SK-N-SH (cell line): Measurements from ENCODE around the gene HAGHL. TPM values are rescaled to one million over a fixed set of nuclear protein-coding genes. Genes with fewer than 3 reads are reported as not detected.

Source experiments
- CTCF ChIA-PET: fragments of 300-600, 350-600 bp; formaldehyde crosslinking; extraction: SDS; loops from one replicate; lab custom pipeline; 2021; lab: Yijun Ruan, JAX
- POLR2A ChIA-PET: fragments of 350-600 bp; sonication (Branson Sonifier 250); formaldehyde crosslinking; extraction: SDS; loops from one replicate; lab custom pipeline; 2020; ENCODE audit warnings: antibody characterized with exemption, inconsistent platforms; lab: Yijun Ruan, JAX
- DNase-seq: peaks from one replicate; pipeline ENCODE4 v3.0.0; 2012
- H2AFZ ChIP-seq: fragments of 200-600 bp; sonication (generic); 2 replicates; pipeline ENCODE4 v1.8.1; 2016; ENCODE audit warnings: antibody characterized with exemption, mild to moderate bottlenecking, low read depth
- H3F3A ChIP-seq: fragments of 200-600 bp; sonication (generic); replicated peaks from 2 replicates; pipeline ENCODE3; 2016; ENCODE audit warnings: antibody characterized with exemption, mild to moderate bottlenecking; ENCODE audit not compliant: insufficient read depth
- H3K27ac ChIP-seq, 2 experiments: fragments of 200-500 bp in 1 of 2; fragments of 200-600 bp in 1 of 2; sonication (Bioruptor generic) in 1 of 2; sonication (generic), shearing (Covaris generic) in 1 of 2; 2 replicates each; pipeline versions ENCODE4 v1.5.1 to v1.6.1; 2014 to 2016; ENCODE audit warnings: low read depth in 2 of 2, inconsistent platforms in 1 of 2, low read length in 1 of 2, mild to moderate bottlenecking in 1 of 2, mixed read lengths in 1 of 2
- H3K27me3 ChIP-seq: fragments of 200-600 bp; sonication (generic), shearing (Covaris generic); 2 replicates; pipeline ENCODE4 v1.6.1; 2016; ENCODE audit warnings: mixed run types; ENCODE audit not compliant: insufficient read depth
- H3K36me3 ChIP-seq, 2 experiments: fragments of 200-500 bp in 1 of 2; fragments of 200-600 bp in 1 of 2; sonication (Bioruptor generic) in 1 of 2; sonication (generic) in 1 of 2; replicated peaks in 1 of 2; 2 replicates each; pipeline versions ENCODE3 to v1.5.1; 2014 to 2016; ENCODE audit warnings: low read length in 1 of 2, mild to moderate bottlenecking in 1 of 2; ENCODE audit not compliant: insufficient read depth in 2 of 2, control insufficient read depth in 1 of 2
- H3K4me1 ChIP-seq, 2 experiments: fragments of 200-500 bp in 1 of 2; fragments of 200-600 bp in 1 of 2; sonication (Bioruptor generic) in 1 of 2; sonication (generic), shearing (Covaris generic) in 1 of 2; 2 replicates each; pipeline versions ENCODE4 v1.5.1 to v1.6.1; 2014 to 2016; ENCODE audit warnings: low read depth in 1 of 2, low read length in 1 of 2, mixed run types in 1 of 2; ENCODE audit not compliant: insufficient read depth in 2 of 2, control insufficient read depth in 1 of 2
- H3K4me2 ChIP-seq: fragments of 200-600 bp; sonication (generic), shearing (Covaris generic); 2 replicates; pipeline ENCODE4 v1.6.1; 2017; ENCODE audit warnings: mixed run types
- H3K4me3 ChIP-seq, 2 experiments: fragments of 200-500 bp in 1 of 2; fragments of 200-600 bp in 1 of 2; sonication (Bioruptor generic) in 1 of 2; sonication (generic), shearing (Covaris generic) in 1 of 2; 2 replicates each; pipeline versions ENCODE4 v1.5.1 to v1.8.1; 2014 to 2016; ENCODE audit warnings: low read depth in 2 of 2, inconsistent platforms in 1 of 2, low read length in 1 of 2, mild to moderate bottlenecking in 1 of 2, mixed read lengths in 1 of 2, moderate library complexity in 1 of 2
- H3K79me2 ChIP-seq: fragments of 200-600 bp; sonication (generic); 2 replicates; pipeline ENCODE4 v1.8.1; 2017; ENCODE audit warnings: mild to moderate bottlenecking; ENCODE audit not compliant: insufficient read depth
- H3K9ac ChIP-seq: fragments of 200-600 bp; sonication (generic); 2 replicates; pipeline ENCODE4 v1.6.1; 2017; ENCODE audit warnings: mixed run types
- H3K9me2 ChIP-seq: fragments of 200-600 bp; sonication (generic); 2 replicates; pipeline ENCODE4 v1.6.1; 2017; ENCODE audit warnings: mixed run types
- H3K9me3 ChIP-seq: fragments of 200-600 bp; sonication (generic); 2 replicates; pipeline ENCODE4 v1.6.1; 2017; ENCODE audit warnings: mixed run types, mild to moderate bottlenecking, moderate library complexity
- H4K20me1 ChIP-seq: fragments of 200-600 bp; sonication (generic); 2 replicates; pipeline ENCODE4 v1.6.1; 2017; ENCODE audit warnings: mild to moderate bottlenecking, mixed run types; ENCODE audit not compliant: insufficient read depth
- CHD2 ChIP-seq: fragments of 150-350 bp; IDR thresholded peaks from 2 replicates; pipeline ENCODE4 v1.6.1; 2018; ENCODE audit warnings: low read length; ENCODE audit not compliant: partially characterized antibody
- EP300 ChIP-seq, 2 experiments: IDR thresholded peaks; 2 replicates each; pipeline versions ENCODE4 v1.4.0 to v1.6.1; 2012; ENCODE audit warnings: borderline replicate concordance in 1 of 2, low read depth in 1 of 2, low read length in 1 of 2
- EZH2phosphoT487 ChIP-seq: fragments of 200-600 bp; sonication (generic); IDR thresholded peaks from 2 replicates; pipeline ENCODE4 v1.6.1; 2017; ENCODE audit warnings: low read depth, mixed run types, mild to moderate bottlenecking, antibody characterized with exemption, moderate library complexity, borderline replicate concordance
- FOXJ3 ChIP-seq: sonication (generic); formaldehyde crosslinking; IDR thresholded peaks from 2 replicates; pipeline ENCODE4 v1.5.1; 2020; ENCODE audit warnings: mild to moderate bottlenecking, missing genetic modification reagents
- GABPA ChIP-seq: IDR thresholded peaks from 2 replicates; pipeline ENCODE4 v1.4.0; 2012; ENCODE audit warnings: low read depth, mild to moderate bottlenecking
- GATA2 ChIP-seq: sonication (generic); formaldehyde crosslinking; IDR thresholded peaks from 2 replicates; pipeline ENCODE4 v1.5.0; 2020; ENCODE audit warnings: mild to moderate bottlenecking, missing genetic modification reagents
- JUND ChIP-seq: IDR thresholded peaks from 2 replicates; pipeline ENCODE4 v1.4.0; 2012
- MEF2A ChIP-seq: IDR thresholded peaks from 2 replicates; pipeline ENCODE4 v1.4.0; 2012; ENCODE audit warnings: low read depth, borderline replicate concordance
- RAD21 ChIP-seq: IDR thresholded peaks from 2 replicates; pipeline ENCODE4 v1.6.1; 2012; ENCODE audit warnings: mild to moderate bottlenecking, low read length
- SIN3A ChIP-seq: IDR thresholded peaks from 2 replicates; pipeline ENCODE4 v1.6.1; 2012; ENCODE audit warnings: low read depth, mild to moderate bottlenecking, low read length, moderate library complexity, borderline replicate concordance
- USF1 ChIP-seq: IDR thresholded peaks from 2 replicates; pipeline ENCODE4 v1.4.0; 2012; ENCODE audit warnings: low read depth, borderline replicate concordance
- ZBTB33 ChIP-seq: IDR thresholded peaks from 2 replicates; pipeline ENCODE4 v1.4.0; 2012; ENCODE audit warnings: low read depth, borderline replicate concordance
- WGBS: methylation state at CpG from one replicate; pipeline ENCODE4 v1.1.6; 2017; ENCODE audit warnings: low lambda C conversion rate; 5-methylcytosine and 5-hydroxymethylcytosine counted together
- polyA plus RNA-seq, 3 experiments: library from polyadenylated mRNA; depleted of rRNA; stranded (reverse); fragments of >200 nt; gene quantifications; 2 replicates each; pipeline ENCODE4 v1.2.3, GENCODE V29; 2012
- small RNA-seq, 7 experiments: library from RNA; depleted of rRNA; stranded (forward); fragments of <200 nt; gene quantifications; one replicate each; pipeline ENCODE3, GENCODE V24; 2012
- TF ChIP-seq, protein P1 (sequence below): fragments of 150-350 bp; IDR thresholded peaks from 2 replicates; pipeline ENCODE4 v1.6.1; 2016; ENCODE audit warnings: mild to moderate bottlenecking, low read depth, low read length
- TF ChIP-seq, protein P2 (sequence below): fragments of 200-600 bp; sonication (generic); IDR thresholded peaks from 2 replicates; pipeline ENCODE4 v1.6.1; 2017; ENCODE audit warnings: antibody characterized with exemption, mild to moderate bottlenecking, moderate library complexity

The HAGHL gene
- polyA plus RNA-seq, 1 of the 3 experiments (the other 2 are of a cell fraction): 65.5 TPM

GRCh38 chr16:778909-779527 is 52.1 kb downstream of the HAGHL start:
- CTCF ChIA-PET: interaction anchor here (1.0 kb wide), 1 partner anchor 33 kb away, joined by 4 read pairs; no protein-coding TSS in a partner anchor
- Histone ChIP-seq H3K4me3 (no peak overlapping the region), H3K27me3 (peaks cover 17% of the 10 kb centered on the region; the same call in 1 of the 2 replicates), H3K4me1 (peaks cover 0 to 8% of the 10 kb centered on the region in 2 experiments; a peak in 1 of 4 replicates), H3K79me2 (no peaks in the 10 kb centered on the region), H2AFZ (no peak overlapping the region), H3K9me3 (no peaks in the 10 kb centered on the region), H3K4me2 (no peak overlapping the region), H3K27ac (no peak overlapping the region), H3K9me2 (no peaks in the 10 kb centered on the region), H3F3A (no peaks in the 10 kb centered on the region), H4K20me1 (no peaks in the 10 kb centered on the region), H3K36me3 (no peaks in the 10 kb centered on the region), H3K9ac (no peak overlapping the region)
- POLR2A ChIA-PET: no interaction called here
- DNase-seq: no peak
- TF ChIP-seq USF1: no peak
- TF ChIP-seq SIN3A: no peak
- no peak for TF ChIP-seq GATA2
- TF ChIP-seq EZH2phosphoT487: no peak
- TF ChIP-seq, protein P1, sequence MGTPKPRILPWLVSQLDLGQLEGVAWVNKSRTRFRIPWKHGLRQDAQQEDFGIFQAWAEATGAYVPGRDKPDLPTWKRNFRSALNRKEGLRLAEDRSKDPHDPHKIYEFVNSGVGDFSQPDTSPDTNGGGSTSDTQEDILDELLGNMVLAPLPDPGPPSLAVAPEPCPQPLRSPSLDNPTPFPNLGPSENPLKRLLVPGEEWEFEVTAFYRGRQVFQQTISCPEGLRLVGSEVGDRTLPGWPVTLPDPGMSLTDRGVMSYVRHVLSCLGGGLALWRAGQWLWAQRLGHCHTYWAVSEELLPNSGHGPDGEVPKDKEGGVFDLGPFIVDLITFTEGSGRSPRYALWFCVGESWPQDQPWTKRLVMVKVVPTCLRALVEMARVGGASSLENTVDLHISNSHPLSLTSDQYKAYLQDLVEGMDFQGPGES: no peak
- TF ChIP-seq RAD21: no peak
- no peak for TF ChIP-seq FOXJ3
- TF ChIP-seq JUND: no peak
- TF ChIP-seq MEF2A: no peak
- TF ChIP-seq, protein P2, sequence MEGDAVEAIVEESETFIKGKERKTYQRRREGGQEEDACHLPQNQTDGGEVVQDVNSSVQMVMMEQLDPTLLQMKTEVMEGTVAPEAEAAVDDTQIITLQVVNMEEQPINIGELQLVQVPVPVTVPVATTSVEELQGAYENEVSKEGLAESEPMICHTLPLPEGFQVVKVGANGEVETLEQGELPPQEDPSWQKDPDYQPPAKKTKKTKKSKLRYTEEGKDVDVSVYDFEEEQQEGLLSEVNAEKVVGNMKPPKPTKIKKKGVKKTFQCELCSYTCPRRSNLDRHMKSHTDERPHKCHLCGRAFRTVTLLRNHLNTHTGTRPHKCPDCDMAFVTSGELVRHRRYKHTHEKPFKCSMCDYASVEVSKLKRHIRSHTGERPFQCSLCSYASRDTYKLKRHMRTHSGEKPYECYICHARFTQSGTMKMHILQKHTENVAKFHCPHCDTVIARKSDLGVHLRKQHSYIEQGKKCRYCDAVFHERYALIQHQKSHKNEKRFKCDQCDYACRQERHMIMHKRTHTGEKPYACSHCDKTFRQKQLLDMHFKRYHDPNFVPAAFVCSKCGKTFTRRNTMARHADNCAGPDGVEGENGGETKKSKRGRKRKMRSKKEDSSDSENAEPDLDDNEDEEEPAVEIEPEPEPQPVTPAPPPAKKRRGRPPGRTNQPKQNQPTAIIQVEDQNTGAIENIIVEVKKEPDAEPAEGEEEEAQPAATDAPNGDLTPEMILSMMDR: no peak
- no peak for TF ChIP-seq GABPA
- TF ChIP-seq ZBTB33: no peak
- no peak for TF ChIP-seq EP300 (IDR thresholded peaks at IDR 0.05; ENCODE audit: borderline replicate concordance in 1 of 2, low read depth in 1 of 2, low read length in 1 of 2)
- no peak for TF ChIP-seq CHD2
- 76% methylated on average over 6 of the region's 6 CpGs for WGBS

Small RNA genes within 50 kb of the gene (small RNA-seq; reads per million reads assigned to genes)
- 0 reads per million in 7 experiments for gene MIR662

Other genes starting within 250 kb of the HAGHL start
- 19.5 and 22.9 TPM in 2 replicates for gene CAPN15, start 199.4 kb upstream of the HAGHL start, polyA plus RNA-seq (2012; rRNA removed)
- gene PRR35, start 166.7 kb upstream of the HAGHL start, polyA plus RNA-seq (2012; rRNA removed): not detected in 2 replicates
- 0.69 and 0.70 TPM in 2 replicates for gene NHLRC4, start 160.1 kb upstream of the HAGHL start, polyA plus RNA-seq (2012; rRNA removed)
- 38.7 and 41.0 TPM in 2 replicates for gene PIGQ, start 157.1 kb upstream of the HAGHL start, polyA plus RNA-seq (2012; rRNA removed)
- gene RAB40C, start 137.0 kb upstream of the HAGHL start, polyA plus RNA-seq (2012; rRNA removed): 12.1 and 13.0 TPM in 2 replicates
- 0.10 and 0.16 TPM in 2 replicates for gene WFIKKN1, start 96.1 kb upstream of the HAGHL start, polyA plus RNA-seq (2012; rRNA removed)
- gene METTL26, start 90.8 kb upstream of the HAGHL start, polyA plus RNA-seq (2012; rRNA removed): 158 and 167 TPM in 2 replicates
- 34.0 and 36.9 TPM in 2 replicates for gene MCRIP2, start 85.3 kb upstream of the HAGHL start, polyA plus RNA-seq (2012; rRNA removed)
- gene WDR90, start 77.7 kb upstream of the HAGHL start, polyA plus RNA-seq (2012; rRNA removed): 30.5 and 32.0 TPM in 2 replicates
- 229 and 255 TPM in 2 replicates for gene RHOT2, start 59.0 kb upstream of the HAGHL start, polyA plus RNA-seq (2012; rRNA removed)
- 4.1 and 6.8 TPM in 2 replicates for gene RHBDL1, start 51.4 kb upstream of the HAGHL start, polyA plus RNA-seq (2012; rRNA removed)
- 268 and 323 TPM in 2 replicates for gene STUB1, start 46.7 kb upstream of the HAGHL start, polyA plus RNA-seq (2012; rRNA removed)
- 49.2 and 67.0 TPM in 2 replicates for gene JMJD8, start 42.8 kb upstream of the HAGHL start, polyA plus RNA-seq (2012; rRNA removed)
- gene WDR24, start 36.7 kb upstream of the HAGHL start, polyA plus RNA-seq (2012; rRNA removed): 5.0 and 6.4 TPM in 2 replicates
- gene FBXL16, start 21.3 kb upstream of the HAGHL start, polyA plus RNA-seq (2012; rRNA removed): 17.7 and 19.8 TPM in 2 replicates
- 52.4 and 59.7 TPM in 2 replicates for gene METRN, start 12.0 kb upstream of the HAGHL start, polyA plus RNA-seq (2012; rRNA removed)
- gene ANTKMT, start 6.0 kb upstream of the HAGHL start, polyA plus RNA-seq (2012; rRNA removed): 49.5 and 57.4 TPM in 2 replicates
- 15.4 and 18.8 TPM in 2 replicates for gene CCDC78, start 663 bp upstream of the HAGHL start, polyA plus RNA-seq (2012; rRNA removed)
- 14.4 TPM in 2 replicates for gene CIAO3, start 13.9 kb downstream of the HAGHL start, polyA plus RNA-seq (2012; rRNA removed)
- 0.02 and 0.19 TPM in 2 replicates for gene MSLN, start 33.6 kb downstream of the HAGHL start, polyA plus RNA-seq (2012; rRNA removed)
- gene RPUSD1, start 61.3 kb downstream of the HAGHL start, polyA plus RNA-seq (2012; rRNA removed): 27.7 and 29.9 TPM in 2 replicates
- gene CHTF18, start 61.5 kb downstream of the HAGHL start, polyA plus RNA-seq (2012; rRNA removed): 17.7 and 18.0 TPM in 2 replicates
- gene GNG13, start 73.6 kb downstream of the HAGHL start, polyA plus RNA-seq (2012; rRNA removed): not detected in 2 replicates
- gene LMF1, start 243.9 kb downstream of the HAGHL start, polyA plus RNA-seq (2012; rRNA removed): 5.7 and 8.2 TPM in 2 replicates